ENCODE measurements around the gene BCL2.

The BCL2 gene

GRCh38 chr18:63309422-63309821, 10.1 kb downstream of the BCL2 start:
- Histone ChIP-seq H3K27ac (ENCODE audit: low read length) (no peak overlapping the region), H3K9me3 (ENCODE audit: control insufficient read depth, insufficient read depth, low read length) (no peaks in the 10 kb centered on the region), H3K36me3 (ENCODE audit: control insufficient read depth, insufficient read depth, low read length) (no peaks in the 10 kb centered on the region), H3K4me3 (ENCODE audit: low read length) (no peak overlapping the region), H3K27me3 (ENCODE audit: control insufficient read depth, insufficient read depth, low read length) (no peaks in the 10 kb centered on the region), H3K4me1 (ENCODE audit: control insufficient read depth, insufficient read depth, low read length) (no peaks in the 10 kb centered on the region)
- WGBS (ENCODE audit: insufficient coverage, insufficient read length): no CpG with 5 or more reads among the region's 5 CpGs
- DNase-seq (ENCODE audit: low read depth, low spot score): no peak

DNA sequence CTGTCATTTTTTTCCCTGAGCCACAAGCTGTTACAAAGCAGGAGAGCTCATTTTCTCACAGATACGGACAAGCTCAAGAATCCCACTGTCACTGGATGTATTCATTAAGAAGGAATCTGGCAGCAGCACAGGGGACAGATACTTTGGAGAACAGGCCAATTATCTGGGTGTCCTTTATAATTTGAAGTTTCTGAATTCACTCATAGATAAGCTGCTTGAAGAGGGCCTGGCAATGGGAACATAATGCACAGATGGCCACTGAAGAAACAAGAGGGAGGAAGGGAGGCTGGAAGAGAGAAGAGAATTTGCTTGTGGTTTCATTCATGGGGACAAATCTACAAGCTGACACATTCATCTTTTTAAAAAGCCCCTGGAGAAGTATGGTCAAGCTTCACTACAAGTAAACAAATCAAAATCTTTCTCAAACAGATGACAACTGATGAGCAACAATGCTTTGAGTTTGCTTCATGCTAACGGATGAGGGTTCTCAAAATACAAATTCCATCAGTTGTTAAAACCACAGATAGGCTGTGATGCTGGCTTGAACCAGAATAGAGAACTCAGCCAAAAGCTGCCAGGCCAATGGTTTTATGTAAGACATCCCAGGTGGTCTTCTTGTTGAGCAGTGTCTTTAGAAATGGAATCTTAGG, 11.9 kb downstream of the BCL2 start:
- Histone ChIP-seq H3K27ac (ENCODE audit: low read length) (no peak overlapping the region), H3K4me1 (ENCODE audit: control insufficient read depth, insufficient read depth, low read length) (no peaks in the 10 kb centered on the region), H3K36me3 (ENCODE audit: control insufficient read depth, insufficient read depth, low read length) (no peaks in the 10 kb centered on the region), H3K9me3 (ENCODE audit: control insufficient read depth, insufficient read depth, low read length) (no peaks in the 10 kb centered on the region), H3K4me3 (ENCODE audit: low read length) (no peak overlapping the region), H3K27me3 (ENCODE audit: control insufficient read depth, insufficient read depth, low read length) (no peaks in the 10 kb centered on the region)
- WGBS (ENCODE audit: insufficient coverage, insufficient read length): no CpG with 5 or more reads among the region's 2 CpGs
- no peak for DNase-seq (ENCODE audit: low read depth, low spot score)

- Histone ChIP-seq H3K27ac (ENCODE audit: low read length) (no peak overlapping the region), H3K9me3 (ENCODE audit: control insufficient read depth, insufficient read depth, low read length) (no peaks in the 10 kb centered on the region), H3K36me3 (ENCODE audit: control insufficient read depth, insufficient read depth, low read length) (no peaks in the 10 kb centered on the region), H3K4me3 (ENCODE audit: low read length) (no peak overlapping the region), H3K4me1 (ENCODE audit: control insufficient read depth, insufficient read depth, low read length) (no peaks in the 10 kb centered on the region), H3K27me3 (ENCODE audit: control insufficient read depth, insufficient read depth, low read length) (no peaks in the 10 kb centered on the region)
- no CpG with 5 or more reads among the region's 7 CpGs for WGBS (ENCODE audit: insufficient coverage, insufficient read length)
- DNase-seq (ENCODE audit: low read depth, low spot score): no peak
Observed at GRCh38 chr18:63306819-63307550, 12.6 kb downstream of the BCL2 start.

GRCh38 chr18:63306249-63306648, 13.3 kb downstream of the BCL2 start:
- no peak for DNase-seq (ENCODE audit: low read depth, low spot score)
- Histone ChIP-seq H3K27me3 (ENCODE audit: control insufficient read depth, insufficient read depth, low read length) (no peaks in the 10 kb centered on the region), H3K4me1 (ENCODE audit: control insufficient read depth, insufficient read depth, low read length) (no peaks in the 10 kb centered on the region), H3K9me3 (ENCODE audit: control insufficient read depth, insufficient read depth, low read length) (no peaks in the 10 kb centered on the region), H3K36me3 (ENCODE audit: control insufficient read depth, insufficient read depth, low read length) (no peaks in the 10 kb centered on the region), H3K4me3 (ENCODE audit: low read length) (no peak overlapping the region), H3K27ac (ENCODE audit: low read length) (no peak overlapping the region)
- no CpG with 5 or more reads among the region's 6 CpGs for WGBS (ENCODE audit: insufficient coverage, insufficient read length)

- Histone ChIP-seq H3K36me3 (ENCODE audit: control insufficient read depth, insufficient read depth, low read length) (no peaks in the 10 kb centered on the region), H3K27me3 (ENCODE audit: control insufficient read depth, insufficient read depth, low read length) (no peaks in the 10 kb centered on the region), H3K27ac (ENCODE audit: low read length) (no peak overlapping the region), H3K4me1 (ENCODE audit: control insufficient read depth, insufficient read depth, low read length) (no peaks in the 10 kb centered on the region), H3K9me3 (ENCODE audit: control insufficient read depth, insufficient read depth, low read length) (no peaks in the 10 kb centered on the region), H3K4me3 (ENCODE audit: low read length) (no peak overlapping the region)
- no CpG with 5 or more reads among the region's 3 CpGs for WGBS (ENCODE audit: insufficient coverage, insufficient read length)
- no peak for DNase-seq (ENCODE audit: low read depth, low spot score)
Observed at GRCh38 chr18:63303547-63303946, 16.0 kb downstream of the BCL2 start.

- no CpG with 5 or more reads among the region's 5 CpGs for WGBS (ENCODE audit: insufficient coverage, insufficient read length)
- DNase-seq (ENCODE audit: low read depth, low spot score): no peak
- Histone ChIP-seq H3K36me3 (ENCODE audit: control insufficient read depth, insufficient read depth, low read length) (no peaks in the 10 kb centered on the region), H3K4me1 (ENCODE audit: control insufficient read depth, insufficient read depth, low read length) (peaks cover 3% of the 10 kb centered on the region; the same call in 1 of the 2 replicates), H3K4me3 (ENCODE audit: low read length) (no peak overlapping the region), H3K27me3 (ENCODE audit: control insufficient read depth, insufficient read depth, low read length) (no peaks in the 10 kb centered on the region), H3K9me3 (ENCODE audit: control insufficient read depth, insufficient read depth, low read length) (no peaks in the 10 kb centered on the region), H3K27ac (ENCODE audit: low read length) (no peak overlapping the region)
Observed at GRCh38 chr18:63302636-63303405, 16.7 kb downstream of the BCL2 start.

- no peaks in the 10 kb centered on the region for H3K36me3 ChIP-seq (ENCODE audit: control insufficient read depth, insufficient read depth, low read length)
- no peaks in the 10 kb centered on the region for H3K9me3 ChIP-seq (ENCODE audit: control insufficient read depth, insufficient read depth, low read length)
- H3K4me1 ChIP-seq (ENCODE audit: control insufficient read depth, insufficient read depth, low read length): peaks cover 3% of the 10 kb centered on the region; the same call in 1 of the 2 replicates
- no peak overlapping the region for H3K4me3 ChIP-seq (ENCODE audit: low read length)
- no peaks in the 10 kb centered on the region for H3K27me3 ChIP-seq (ENCODE audit: control insufficient read depth, insufficient read depth, low read length)
- no peak for DNase-seq (ENCODE audit: low read depth, low spot score)
- H3K27ac ChIP-seq (ENCODE audit: low read length): no peak overlapping the region
- WGBS (ENCODE audit: insufficient coverage, insufficient read length): no CpG with 5 or more reads among the region's 4 CpGs
Observed at GRCh38 chr18:63302220-63302619, 17.3 kb downstream of the BCL2 start.

DNA sequence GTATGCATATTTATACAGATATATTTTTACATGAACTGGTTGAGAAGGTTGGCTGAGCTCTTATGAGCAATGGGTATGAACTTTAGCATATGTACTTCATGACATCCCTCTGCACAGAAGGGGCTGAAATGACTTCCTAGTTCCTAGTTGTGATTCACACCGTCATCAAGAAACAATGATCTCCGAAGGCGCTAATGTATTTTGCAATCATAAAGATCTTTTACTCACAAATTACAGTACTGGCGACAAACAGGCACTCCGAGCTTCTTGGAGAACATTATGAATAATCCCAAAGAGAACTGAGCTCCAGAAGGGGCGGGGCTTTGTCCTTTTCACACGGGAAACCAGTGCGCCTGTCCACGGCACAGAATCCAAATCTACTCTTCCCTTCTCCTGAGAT, 18.1 kb downstream of the BCL2 start:
- DNase-seq (ENCODE audit: low read depth, low spot score): no peak
- H3K27me3 ChIP-seq (ENCODE audit: control insufficient read depth, insufficient read depth, low read length): no peaks in the 10 kb centered on the region
- WGBS (ENCODE audit: insufficient coverage, insufficient read length): no CpG with 5 or more reads among the region's 9 CpGs
- no peaks in the 10 kb centered on the region for H3K36me3 ChIP-seq (ENCODE audit: control insufficient read depth, insufficient read depth, low read length)
- H3K27ac ChIP-seq (ENCODE audit: low read length): no peak overlapping the region
- H3K4me1 ChIP-seq (ENCODE audit: control insufficient read depth, insufficient read depth, low read length): peaks cover 3% of the 10 kb centered on the region; the same call in 1 of the 2 replicates
- H3K9me3 ChIP-seq (ENCODE audit: control insufficient read depth, insufficient read depth, low read length): no peaks in the 10 kb centered on the region
- H3K4me3 ChIP-seq (ENCODE audit: low read length): no peak overlapping the region

- WGBS (ENCODE audit: insufficient coverage, insufficient read length): no CpG with 5 or more reads among the region's 5 CpGs
- H3K27ac ChIP-seq (ENCODE audit: low read length): no peak overlapping the region
- no peak overlapping the region for H3K4me3 ChIP-seq (ENCODE audit: low read length)
- no peaks in the 10 kb centered on the region for H3K36me3 ChIP-seq (ENCODE audit: control insufficient read depth, insufficient read depth, low read length)
- no peak for DNase-seq (ENCODE audit: low read depth, low spot score)
- peaks cover 3% of the 10 kb centered on the region; the same call in 1 of the 2 replicates for H3K4me1 ChIP-seq (ENCODE audit: control insufficient read depth, insufficient read depth, low read length)
- no peaks in the 10 kb centered on the region for H3K9me3 ChIP-seq (ENCODE audit: control insufficient read depth, insufficient read depth, low read length)
- no peaks in the 10 kb centered on the region for H3K27me3 ChIP-seq (ENCODE audit: control insufficient read depth, insufficient read depth, low read length)
Observed at GRCh38 chr18:63299837-63300745, 19.5 kb downstream of the BCL2 start.
